Stimulated activated CD4-positive, alpha-beta T cell treated with anti-CD3 and anti-CD28 coated beads, Interleukin-4, amount 100 ng/mL, for 4 hours (primary cell): ENCODE measurements around the gene CYTH2.
"Not testable (repeated sequence)": the region's sequence is repeated elsewhere in the genome, so short reads cannot be mapped to it uniquely, and the experiment has no call there.

Source experiments
- DNase-seq, 2 experiments: peaks; one replicate each; pipeline ENCODE4 v3.0.0-alpha.2; 2020

The CYTH2 gene

DNA sequence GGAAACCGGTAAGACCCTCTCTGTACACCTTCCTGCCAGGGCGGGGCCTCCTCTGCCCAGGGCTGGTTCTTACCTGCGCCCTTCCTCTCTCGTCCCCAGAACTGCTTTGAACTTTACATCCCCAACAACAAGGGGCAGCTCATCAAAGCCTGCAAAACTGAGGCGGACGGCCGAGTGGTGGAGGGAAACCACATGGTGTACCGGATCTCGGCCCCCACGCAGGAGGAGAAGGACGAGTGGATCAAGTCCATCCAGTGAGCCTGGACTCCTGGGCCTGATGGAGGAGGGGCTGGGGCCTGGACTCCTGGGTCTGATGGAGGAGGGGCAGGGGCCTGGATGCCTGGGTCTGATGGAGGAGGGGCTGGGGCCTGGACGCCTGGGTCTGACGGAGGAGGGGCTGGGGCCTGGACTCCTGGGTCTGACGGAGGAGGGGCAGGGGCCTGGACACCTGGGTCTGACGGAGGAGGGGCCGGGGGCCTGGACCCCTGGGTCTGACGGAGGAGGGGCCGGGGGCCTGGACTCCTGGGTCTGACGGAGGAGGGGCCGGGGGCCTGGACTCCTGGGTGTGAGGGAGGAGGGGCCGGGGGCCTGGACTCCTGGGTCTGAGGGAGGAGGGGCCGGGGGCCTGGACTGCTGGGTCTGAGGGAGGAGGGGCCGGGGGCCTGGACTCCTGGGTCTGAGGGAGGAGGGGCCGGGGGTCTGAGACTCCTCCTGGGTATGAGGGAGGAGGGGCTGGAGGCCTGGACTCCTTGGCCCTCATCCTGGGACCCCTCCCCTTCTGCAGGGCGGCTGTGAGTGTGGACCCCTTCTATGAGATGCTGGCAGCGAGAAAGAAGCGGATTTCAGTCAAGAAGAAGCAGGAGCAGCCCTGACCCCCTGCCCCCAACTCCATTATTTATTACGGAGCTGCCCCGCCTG is 9.4 kb downstream of the CYTH2 start:
- DNase-seq, result no peak

DNA sequence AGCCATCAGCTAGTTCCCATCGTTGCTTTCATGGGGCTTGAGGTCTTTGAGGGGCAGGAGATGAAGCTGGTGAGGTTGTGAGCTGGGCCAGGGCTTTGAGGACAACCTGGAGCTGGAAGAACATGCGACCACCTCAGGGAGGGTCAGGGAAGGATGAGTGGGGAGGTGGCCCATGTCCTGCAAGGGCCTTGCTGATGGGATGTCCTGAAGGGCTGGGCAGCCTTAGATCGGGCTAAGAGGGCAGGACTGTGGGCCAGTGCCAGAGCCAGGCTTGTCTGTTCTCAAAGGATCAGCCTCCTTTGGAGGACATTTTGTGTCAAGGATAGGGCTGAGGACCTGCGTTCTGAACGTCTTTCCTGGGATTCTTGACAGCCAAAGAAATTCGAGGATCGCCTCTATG is 10.5 kb downstream of the CYTH2 start:
- DNase-seq, result no peak

DNA sequence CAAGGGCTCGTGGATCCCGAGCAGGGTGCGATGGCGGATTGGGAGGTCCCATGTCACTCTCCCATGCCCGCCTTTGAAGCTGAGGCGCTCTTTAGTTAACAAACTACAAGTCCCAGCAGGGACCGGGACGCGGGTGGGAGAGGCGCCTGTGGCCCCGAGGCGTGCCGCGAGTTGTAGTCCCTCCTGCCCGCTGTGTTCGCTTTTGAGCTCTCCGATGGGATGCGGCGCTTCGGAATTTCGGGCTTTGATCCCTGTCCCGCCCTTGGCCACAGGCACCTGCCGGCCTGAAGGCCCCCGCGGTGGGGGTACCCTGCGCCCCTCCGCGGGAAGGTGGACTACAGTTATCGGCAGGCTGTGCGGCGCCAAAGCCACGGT is 11.0 kb downstream of the CYTH2 start:
- peak; percentile 17 to 38 for DNase-seq

DNA sequence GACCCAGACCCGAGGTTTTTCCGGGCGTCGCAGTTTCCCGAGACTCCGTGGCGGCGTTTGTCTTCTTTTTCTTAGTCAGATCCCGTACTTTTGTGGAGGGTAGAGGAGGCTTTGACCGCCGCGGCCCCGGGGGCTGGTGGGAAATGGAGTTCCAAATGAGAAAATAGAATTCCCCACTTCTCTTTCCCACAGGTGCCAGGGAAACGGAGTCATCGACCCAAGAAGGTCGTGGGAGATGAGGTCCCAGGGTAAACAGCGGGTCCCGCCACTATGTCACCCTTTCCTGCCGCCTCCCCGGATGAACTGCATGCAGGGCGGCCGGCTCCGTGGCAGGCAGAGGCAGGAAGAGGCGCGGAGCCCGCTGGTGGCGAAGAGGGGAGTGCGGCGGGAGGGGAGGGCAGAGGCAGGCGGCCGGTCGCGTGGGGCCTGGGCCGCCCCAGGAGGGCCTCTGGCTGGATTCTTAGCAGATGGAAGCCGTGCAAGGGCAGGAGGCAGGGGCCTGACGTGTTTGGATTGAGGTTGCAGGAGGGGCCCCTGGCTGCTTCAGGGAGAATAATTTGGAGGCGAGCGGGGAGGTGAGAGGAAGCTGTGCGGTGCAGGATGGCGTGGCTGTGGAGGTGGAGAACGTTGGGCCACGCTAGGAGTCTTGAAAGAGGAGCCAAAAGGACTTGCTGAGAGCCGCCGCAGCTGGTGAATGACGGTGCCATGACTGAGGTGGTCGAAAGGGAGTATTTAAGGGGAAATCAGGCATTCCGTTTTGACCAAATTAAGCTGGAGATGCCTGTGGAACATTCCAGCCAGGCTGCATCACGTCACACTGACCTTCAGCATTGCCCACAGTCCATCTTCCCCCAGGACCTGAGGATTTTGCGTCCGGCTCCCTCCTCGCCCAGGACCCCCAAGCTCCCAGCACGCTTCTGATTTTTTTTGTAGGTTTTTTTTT is 11.7 kb downstream of the CYTH2 start:
- peak; percentile 34 to 52 for DNase-seq

DNA sequence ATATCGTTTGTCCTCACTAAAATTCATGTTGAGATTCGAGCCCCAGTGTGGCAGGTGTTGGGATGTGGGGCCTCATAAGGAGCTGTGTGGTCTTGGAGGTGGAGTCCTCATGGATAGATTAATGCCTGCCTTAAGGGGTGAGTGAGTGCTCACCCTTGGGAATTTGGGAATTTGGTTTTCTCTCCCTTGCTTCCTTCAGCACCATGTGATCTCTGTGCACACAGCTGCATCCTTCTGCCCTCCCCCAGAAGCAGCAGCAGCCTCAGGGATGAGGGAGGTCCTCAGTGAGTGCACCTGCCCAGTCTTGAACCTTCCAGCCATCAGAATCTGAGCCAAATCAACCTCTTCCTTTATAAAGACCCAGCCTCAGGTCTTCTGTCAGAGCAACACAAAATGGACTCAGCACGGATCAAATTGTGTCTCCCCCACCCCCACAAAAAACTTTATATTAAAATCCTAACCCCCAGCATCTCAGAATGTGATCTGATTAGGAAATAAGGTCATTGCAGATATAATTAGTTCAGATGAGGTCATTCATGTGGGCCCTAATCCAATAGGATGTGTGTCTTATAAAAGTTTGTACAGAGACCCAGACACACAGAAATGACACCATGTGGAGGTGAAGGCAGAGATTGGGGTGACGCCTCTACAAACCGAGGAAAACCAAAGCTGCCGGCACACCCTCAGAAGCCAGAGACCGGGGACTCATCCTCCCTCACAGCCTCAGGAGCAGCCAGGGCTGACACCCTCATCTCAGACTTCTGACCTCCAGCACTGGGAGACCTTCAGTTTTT is 12.9 kb downstream of the CYTH2 start:
- no peak for DNase-seq

DNA sequence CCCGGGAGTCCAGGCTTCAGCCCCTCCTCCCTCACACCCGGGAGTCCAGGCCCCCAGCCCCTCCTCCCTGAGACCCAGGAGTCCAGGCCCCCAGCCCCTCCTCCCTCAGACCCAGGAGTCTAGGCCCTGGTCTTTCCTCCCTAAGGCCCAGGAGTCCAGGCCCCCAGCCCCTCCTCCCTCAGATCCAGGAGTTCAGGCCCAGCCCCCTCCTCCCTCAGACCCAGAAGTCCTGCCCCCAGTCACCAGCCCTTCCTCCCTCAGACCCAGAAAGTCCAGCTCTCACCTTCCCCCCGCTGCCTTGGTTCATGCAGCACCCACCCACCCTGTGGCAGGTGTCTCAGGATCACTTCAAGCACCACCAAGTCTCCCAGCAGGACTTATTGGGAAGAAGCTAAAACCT is 14.1 kb downstream of the CYTH2 start:
- no peak for DNase-seq

DNA sequence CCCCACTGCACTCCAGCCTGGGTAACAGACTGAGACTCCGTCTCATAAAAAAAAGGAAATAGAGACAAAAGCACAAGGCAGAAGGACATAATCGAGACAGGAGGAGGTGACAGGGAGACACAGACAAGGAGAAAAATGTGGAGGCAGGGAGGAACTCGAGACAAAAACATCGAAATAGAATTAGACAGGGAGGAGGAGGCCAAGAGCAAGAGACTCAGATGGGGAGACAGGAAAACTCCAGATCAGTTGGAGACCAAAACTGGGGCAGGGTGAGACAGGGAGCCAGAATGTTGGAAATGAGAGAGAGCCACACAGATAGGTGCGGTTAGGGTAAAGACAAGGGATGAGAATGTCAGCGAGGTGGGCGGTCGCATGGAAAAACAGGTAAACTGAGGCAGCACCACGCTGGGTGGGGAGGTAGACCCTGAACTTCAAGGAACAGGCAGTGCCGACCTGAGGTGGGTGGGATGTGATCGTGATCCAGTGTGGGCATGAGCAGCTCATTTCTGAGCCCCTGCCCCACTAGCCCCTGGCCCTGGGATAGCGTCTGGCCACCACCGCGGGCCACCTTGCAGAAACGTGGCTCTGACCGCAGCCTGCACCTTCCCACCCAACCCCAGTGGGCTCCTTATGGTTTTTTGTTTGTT is 15.2 kb downstream of the CYTH2 start:
- no peak for DNase-seq

DNA sequence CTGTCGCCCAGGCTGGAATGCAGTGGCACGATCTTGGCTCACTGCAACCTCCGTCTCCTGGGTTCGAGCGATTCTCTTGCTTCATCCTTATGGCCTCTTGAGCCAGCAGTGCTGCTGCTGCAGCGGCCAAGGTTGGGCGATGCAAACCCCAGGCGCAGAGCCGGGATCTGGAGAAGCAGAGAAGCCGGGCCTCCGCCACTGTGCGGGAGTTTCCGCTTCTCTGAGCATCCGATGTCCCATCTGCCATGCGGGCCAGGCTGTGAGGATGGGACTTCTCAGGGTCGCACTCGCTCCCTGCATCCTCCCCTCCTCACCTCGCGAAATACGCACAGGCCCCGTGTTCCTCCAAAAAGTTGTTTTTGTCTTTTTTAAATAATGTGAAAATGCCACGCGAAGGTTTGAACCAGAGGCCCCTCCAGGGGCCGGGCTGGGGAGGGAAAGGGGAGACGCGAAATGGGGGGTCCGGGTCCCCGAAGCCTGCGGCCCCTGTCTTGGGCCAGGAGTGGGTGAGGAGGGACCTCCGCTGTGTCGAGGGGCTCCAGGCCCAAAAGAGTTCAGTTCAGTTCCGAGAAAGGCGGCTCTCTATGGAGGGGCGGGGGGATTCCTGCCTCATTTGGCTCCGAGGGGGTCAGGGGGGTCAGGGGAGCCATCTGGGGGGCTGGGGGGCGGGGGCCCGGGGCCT is 15.9 kb downstream of the CYTH2 start:
- no peak for DNase-seq

DNA sequence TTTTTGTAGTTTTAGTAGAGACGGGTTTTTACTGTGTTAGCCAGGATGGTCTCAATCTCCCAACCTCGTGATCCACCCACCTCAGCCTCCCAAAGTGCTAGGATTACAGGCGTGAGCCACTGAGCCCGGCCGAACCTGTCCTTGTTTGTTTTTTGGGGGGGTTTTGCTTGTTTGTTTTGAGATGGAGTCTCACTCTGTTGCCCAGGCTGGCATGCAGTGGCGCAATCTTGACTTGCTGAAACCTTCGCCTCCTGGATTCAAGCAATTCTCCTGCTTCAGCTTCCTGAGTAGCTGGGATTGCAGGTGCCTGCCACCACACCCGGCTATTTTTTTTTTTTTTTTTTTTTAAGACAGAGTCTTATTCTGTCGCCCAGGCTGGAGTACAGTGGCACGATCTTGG is 17.5 kb downstream of the CYTH2 start:
- DNase-seq, result not testable (repeated sequence)

DNA sequence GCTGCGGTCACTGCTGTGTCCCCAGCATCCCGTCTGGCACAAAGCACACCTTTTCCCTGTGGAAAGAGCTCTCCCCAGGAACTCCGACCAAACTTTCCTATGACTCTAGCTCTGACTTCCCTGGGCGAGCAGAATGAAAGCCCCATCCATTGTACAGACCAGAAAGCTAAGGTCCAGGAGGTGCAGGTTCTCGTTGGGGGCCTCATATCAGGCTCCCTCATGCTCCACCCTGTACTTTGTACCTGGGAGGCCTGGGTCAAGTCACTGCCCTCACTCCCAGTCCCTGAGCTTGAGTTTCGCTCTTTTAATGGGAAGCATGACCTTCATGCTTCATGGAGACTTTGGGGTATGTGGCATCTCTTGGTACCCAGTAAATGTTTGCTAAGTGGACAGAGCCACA is 18.4 kb downstream of the CYTH2 start:
- DNase-seq, result no peak

DNA sequence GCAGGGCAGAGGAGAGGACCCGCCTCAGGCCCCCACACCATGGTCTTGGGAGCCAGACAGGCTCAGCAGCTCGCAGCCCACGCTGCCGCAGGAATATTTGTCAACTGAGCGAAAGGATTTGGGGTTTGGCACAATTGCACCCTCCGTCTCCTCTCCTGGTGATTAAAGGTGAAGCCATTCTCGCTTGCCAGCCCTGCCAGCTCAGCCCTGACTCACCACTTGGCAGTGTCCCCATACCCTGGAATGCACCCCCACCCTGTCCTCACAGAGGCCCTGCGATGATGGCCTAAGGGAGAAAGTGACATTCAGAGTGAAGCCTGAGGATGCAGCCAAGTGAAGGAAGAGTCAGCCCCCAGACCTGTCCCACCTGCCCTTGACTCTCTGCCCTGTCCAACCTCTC is 18.8 kb downstream of the CYTH2 start:
- DNase-seq, result no peak

DNA sequence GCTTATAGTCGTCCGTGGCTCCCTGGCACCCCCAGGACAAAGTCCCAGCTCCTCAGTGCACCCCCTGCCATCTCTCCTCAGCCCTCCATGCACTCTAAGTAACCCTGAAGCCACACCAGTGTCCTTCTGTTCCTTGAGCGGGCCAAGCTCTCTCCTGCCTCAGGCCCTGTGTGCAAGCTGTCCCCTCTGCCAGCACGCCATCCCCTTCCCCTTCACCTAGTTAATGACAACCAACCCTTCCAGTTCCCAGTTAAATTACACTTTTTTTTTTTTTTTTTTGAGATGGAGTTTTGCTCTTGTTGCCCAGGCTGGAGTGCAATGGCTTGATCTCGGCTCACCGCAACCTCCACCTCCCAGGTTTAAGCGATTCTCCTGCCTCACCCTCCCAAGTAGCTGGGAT is 19.3 kb downstream of the CYTH2 start:
- DNase-seq, result not testable (repeated sequence)

DNA sequence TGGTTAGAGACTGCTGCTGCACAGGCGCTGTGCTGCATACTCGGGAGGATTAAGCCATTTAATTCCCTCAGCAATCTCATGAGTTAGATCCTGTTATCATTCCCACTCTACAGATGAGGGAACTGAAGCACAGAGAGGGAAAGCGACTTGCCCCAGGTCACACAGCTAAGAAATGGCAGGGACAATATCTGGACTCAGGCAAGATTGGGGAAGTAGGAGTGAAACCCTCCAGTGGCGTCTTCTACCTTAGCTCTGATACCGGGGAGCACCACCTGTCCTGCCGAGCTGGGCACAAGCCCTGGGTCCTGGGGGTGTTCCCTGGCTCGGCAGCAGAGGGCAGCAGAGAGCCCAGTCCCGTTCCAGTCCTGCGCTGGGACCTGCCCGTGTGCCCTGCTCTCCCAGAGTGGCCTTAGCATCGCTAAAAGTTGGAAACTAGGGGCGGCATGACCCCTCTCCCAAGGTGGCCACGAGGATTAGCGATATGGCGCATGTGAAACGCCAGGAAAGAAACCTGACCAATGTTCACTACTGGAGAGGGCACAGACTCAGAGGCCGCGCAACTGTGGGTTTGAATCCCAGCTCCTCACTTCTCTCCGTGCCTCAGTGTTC is 20.5 kb downstream of the CYTH2 start:
- DNase-seq, result peak; percentile 65 to 82

DNA sequence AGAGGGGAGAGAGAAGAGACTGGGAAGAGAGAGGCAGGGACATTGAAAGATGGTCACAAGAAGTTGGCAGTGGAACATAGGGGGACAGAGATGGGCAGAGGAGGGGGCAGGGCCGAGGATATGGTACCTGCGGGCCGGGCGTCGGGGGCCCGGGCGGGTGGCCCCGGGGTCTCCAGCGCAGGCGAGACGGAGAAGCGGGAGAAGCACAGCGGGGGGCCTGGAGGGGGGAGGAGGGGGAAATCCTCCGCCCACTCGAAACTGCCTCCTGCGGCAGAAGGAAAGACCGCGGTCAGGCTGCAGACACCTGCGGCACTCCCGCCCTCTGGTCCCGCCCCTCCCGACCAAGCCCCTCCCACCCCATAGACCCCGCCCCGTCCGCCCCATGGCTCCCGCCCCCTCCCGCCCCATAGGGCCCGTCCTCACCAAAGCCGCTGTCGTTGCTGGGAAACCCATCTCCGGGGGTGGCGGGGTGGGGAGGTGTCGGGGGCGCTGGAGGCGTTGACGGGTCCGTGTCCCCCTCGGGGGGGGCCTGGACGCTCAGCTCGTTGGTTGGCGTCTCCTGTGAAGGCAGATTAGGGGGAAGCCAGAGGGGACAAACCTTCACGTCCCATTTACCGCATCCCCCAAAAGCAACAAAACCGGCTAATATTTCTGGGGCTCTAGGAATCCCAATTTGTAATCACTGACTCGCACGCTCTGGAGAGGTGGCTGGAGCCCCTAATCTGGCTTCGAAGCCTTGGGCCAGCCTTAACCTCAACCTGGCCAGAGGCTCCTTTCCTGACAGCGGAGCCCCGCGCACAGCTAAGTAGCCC is 22.0 kb downstream of the CYTH2 start:
- DNase-seq, result peak; percentile 54 to 64

DNA sequence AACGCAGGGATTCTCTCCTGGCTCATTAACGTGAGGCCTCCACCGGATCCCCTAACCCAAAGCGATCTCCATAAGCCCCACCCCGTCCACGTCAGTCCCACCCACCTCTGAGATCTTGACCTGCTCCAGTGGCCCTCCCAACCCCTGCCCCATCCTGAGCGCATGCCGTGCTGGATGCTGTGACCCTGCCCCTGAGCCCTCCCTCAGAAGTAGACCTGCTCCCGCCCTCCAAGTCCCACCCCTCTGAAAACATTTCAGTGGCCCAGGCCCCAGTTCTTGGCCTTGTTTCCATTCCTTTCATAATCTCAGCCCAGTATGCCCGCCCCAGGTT is 22.6 kb downstream of the CYTH2 start:
- no peak for DNase-seq

DNA sequence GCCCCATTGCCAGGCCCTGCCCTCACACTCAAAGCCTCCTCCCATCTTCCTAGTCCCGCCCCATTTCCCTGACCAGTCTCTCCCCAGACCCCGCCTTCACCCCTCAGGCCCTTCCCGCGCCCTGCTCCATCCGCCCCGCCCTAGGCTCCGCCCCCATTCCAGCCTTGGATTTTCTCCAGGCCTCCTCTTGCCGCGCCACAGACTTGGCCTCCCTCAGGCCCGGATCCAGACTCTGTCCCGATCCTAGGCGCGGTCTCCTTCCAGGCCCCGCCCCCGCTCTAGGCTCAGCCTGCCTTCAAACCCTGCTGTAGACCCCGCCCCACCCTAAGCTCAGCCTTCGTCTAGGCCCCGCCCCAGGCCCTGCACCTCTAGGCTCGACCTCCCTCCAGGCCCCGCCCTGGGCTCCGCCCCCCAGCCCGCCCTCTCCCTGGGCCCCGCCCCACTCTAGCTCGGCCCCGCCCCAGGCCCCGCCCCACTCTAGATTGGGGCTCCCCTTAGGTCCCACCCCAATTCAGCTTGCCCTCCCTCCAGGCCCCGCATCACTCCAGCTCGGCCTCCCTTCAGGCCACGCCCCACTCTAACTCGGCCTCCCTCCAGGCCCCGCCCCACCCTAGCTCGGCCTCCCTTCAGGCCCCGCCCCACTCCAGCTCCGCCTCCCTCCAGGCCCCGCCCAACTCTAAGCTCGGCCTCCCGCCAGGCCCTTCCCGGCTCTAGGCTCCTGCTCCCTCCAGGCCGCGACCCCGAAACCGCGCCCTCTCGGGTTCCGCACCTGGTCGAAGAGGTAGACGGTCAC is 24.0 kb downstream of the CYTH2 start:
- peak; percentile 78 to 79 for DNase-seq

DNA sequence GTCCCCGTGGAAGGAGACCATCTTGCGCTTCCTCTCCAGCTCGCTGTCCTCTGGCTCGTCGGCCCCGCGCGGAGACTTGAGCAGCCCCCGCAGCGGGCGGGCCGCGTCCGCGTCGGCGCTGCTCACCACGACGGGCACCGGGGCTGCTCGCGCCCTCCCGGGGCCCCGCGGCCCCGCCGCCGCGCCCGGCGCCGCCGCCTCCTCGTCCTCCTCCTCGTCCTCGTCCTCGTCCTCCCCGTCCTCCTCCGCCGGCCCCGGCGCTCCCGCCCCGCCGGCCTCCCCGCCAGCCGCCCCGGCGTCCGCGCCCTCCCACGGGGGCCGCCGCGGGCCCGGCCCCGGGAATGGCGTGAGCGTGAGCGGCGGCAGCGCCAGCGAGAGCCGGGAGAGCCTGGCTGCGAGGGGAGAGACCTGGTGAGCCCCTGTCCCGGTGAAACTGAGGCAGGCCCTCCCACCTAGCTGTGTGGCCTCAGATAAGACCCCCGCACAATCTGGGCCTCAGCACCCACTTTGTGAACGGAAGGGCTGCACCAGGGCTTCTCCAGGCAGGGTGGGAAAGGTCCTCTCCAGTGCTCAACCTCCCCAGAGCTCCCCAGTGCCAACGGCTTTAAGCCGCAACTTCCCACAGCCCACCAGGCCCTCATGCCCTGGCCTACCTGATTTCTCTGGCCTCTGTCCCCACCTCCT is 24.7 kb downstream of the CYTH2 start:
- DNase-seq, result no peak

DNA sequence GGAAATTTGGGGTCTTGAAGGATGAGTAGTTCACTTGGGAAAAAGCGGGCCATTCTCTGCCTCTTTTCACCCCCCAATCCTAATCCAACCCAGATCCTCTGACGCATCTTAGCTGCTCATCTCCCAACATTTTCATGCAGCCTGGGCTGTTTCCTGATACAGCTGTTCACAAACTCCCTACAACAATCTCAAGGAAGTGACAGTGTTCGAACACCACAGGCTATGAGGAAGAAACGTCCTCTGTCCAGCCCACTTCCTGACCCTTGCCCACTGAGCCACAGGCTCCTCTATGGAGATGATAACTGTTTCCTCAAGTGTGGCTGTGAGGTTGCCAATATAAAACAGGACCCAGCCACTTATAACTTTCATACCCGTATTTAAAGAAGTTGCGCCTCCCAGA is 26.2 kb downstream of the CYTH2 start:
- no peak for DNase-seq
